ENCODE data around the gene MAGI2. TPM values are rescaled to one million over a fixed set of nuclear protein-coding genes. Genes with fewer than 3 reads are reported as not detected.

The MAGI2 gene
- total RNA-seq, 1 experiment from 2014 or later, result 14.3 TPM

DNA sequence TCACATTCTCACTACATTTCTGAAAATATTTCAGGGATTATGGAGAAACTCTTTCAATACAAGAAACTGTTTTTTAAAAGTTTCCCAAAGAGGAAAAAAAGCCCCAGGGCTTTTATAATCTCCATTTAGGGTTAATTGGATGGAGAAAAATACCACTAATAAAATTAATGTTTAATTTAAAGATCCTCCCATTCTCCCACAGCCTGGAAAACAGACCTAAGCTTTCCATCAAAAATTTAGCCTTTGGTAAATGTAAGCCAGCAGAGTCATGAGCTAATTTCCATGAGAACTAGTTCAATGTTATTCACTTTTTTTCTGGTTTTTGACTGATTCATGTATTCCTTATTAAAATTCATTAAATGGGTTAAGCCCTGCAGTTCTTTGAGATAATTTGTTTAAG, 1246.2 kb downstream of the MAGI2 start:
- Histone ChIP-seq H2BK5ac (ENCODE audit: insufficient read length, low read length) (no peak overlapping the region), H3K23me2 (ENCODE audit: insufficient read length, low read depth, low read length, poor library complexity, severe bottlenecking) (no peaks in the 10 kb centered on the region), H2BK20ac (ENCODE audit: low read depth, low read length, poor library complexity, severe bottlenecking) (no peak overlapping the region), H3K18ac (ENCODE audit: insufficient read length, low read depth, low read length) (no peak overlapping the region), H2AFZ (ENCODE audit: low read length) (no peak overlapping the region), H3K4me1 (ENCODE audit: insufficient read depth, low read length) (no peaks in the 10 kb centered on the region), H3K79me2 (ENCODE audit: insufficient read depth, low read length) (no peaks in the 10 kb centered on the region), H3K4me2 (ENCODE audit: insufficient read depth, insufficient read length, low read length) (no peak overlapping the region), H2BK15ac (ENCODE audit: low read depth, low read length) (no peak overlapping the region), H2BK12ac (ENCODE audit: insufficient read length, low read depth, low read length) (no peak overlapping the region), H3K56ac (ENCODE audit: insufficient read length, low read depth, low read length) (no peak overlapping the region), H3K9ac (ENCODE audit: extremely low read depth, insufficient read length, low read length) (no peak overlapping the region), H3T11ph (ENCODE audit: low read length) (no peak overlapping the region), H3K27ac (ENCODE audit: insufficient read length, low read depth, low read length) (no peak overlapping the region), H3K27me3 (ENCODE audit: insufficient read depth, low read length) (no peaks in the 10 kb centered on the region), H4K91ac (ENCODE audit: insufficient read length, low read depth, low read length) (no peak overlapping the region), H3K23ac (ENCODE audit: insufficient read length, low read depth, low read length) (no peak overlapping the region), H4K8ac (replicated peaks; ENCODE audit: insufficient read length, low read depth, low read length) (no peak overlapping the region), H4K5ac (ENCODE audit: insufficient read length, low read depth, low read length) (no peak overlapping the region), H2BK120ac (ENCODE audit: low read depth, low read length, poor library complexity, severe bottlenecking) (no peak overlapping the region), H2AK5ac (ENCODE audit: insufficient read length, low read length) (no peak overlapping the region), H3K4ac (ENCODE audit: low read depth, low read length) (no peak overlapping the region), H3K79me1 (ENCODE audit: insufficient read depth, low read depth, low read length, poor library complexity, severe bottlenecking) (no peaks in the 10 kb centered on the region), H4K20me1 (ENCODE audit: control insufficient read depth, insufficient read depth, insufficient read length) (no peaks in the 10 kb centered on the region), H3K9me3 (ENCODE audit: control insufficient read depth, low read depth, low read length) (no peaks in the 10 kb centered on the region), H3K14ac (ENCODE audit: insufficient read depth, low read length) (no peak overlapping the region)
- H3K4me3 Mint-ChIP-seq, result no peak overlapping the region
- peaks cover 9 to 10% of the 10 kb centered on the region in 2 experiments for H3K4me1 Mint-ChIP-seq
- H3K36me3 Mint-ChIP-seq (ENCODE audit: insufficient read depth in 1 of 3, low read depth in 3 of 3), result peaks cover 2 to 8% (median 3%) of the 10 kb centered on the region in 3 experiments; a peak in 6 of 7 replicates
- no peaks in the 10 kb centered on the region for H3K27me3 Mint-ChIP-seq (ENCODE audit: low read depth)
- H3K9me3 Mint-ChIP-seq, result peaks cover 2 to 4% of the 10 kb centered on the region in 2 experiments; a peak in 2 of 5 replicates
- H3K27ac Mint-ChIP-seq, result no peak overlapping the region
- DNase-seq, result no peak
- TF ChIP-seq, protein P1, sequence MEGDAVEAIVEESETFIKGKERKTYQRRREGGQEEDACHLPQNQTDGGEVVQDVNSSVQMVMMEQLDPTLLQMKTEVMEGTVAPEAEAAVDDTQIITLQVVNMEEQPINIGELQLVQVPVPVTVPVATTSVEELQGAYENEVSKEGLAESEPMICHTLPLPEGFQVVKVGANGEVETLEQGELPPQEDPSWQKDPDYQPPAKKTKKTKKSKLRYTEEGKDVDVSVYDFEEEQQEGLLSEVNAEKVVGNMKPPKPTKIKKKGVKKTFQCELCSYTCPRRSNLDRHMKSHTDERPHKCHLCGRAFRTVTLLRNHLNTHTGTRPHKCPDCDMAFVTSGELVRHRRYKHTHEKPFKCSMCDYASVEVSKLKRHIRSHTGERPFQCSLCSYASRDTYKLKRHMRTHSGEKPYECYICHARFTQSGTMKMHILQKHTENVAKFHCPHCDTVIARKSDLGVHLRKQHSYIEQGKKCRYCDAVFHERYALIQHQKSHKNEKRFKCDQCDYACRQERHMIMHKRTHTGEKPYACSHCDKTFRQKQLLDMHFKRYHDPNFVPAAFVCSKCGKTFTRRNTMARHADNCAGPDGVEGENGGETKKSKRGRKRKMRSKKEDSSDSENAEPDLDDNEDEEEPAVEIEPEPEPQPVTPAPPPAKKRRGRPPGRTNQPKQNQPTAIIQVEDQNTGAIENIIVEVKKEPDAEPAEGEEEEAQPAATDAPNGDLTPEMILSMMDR (conservative IDR thresholded peaks at IDR 0.05), result no peak
